OCI-LY7 (cell line): ENCODE data around the gene ST14. TPM values are rescaled to one million over a fixed set of nuclear protein-coding genes. Genes with fewer than 3 reads are reported as not detected.

Experiments used
- BruUV-seq: library from RNA; stranded (reverse); fragments of 400-500 nt; replicated peaks from 2 replicates; lab custom pipeline; 2021; lab: Mats Ljungman, UMichigan
- CTCF ChIA-PET: fragments of 300-600 bp; sonication (Branson Sonifier 250); formaldehyde crosslinking; loops from one replicate; lab custom pipeline; 2022; ENCODE audit warnings: antibody characterized with exemption; ENCODE audit not compliant: unreplicated experiment; lab: Charles Lee
- POLR2A ChIA-PET: fragments of 300-600 bp; sonication (Branson Sonifier 250); formaldehyde crosslinking; loops from one replicate; lab custom pipeline; 2022; ENCODE audit warnings: antibody characterized with exemption; lab: Charles Lee
- DNase-seq: peaks from one replicate; pipeline ENCODE4 v3.0.0-alpha.2; 2015; ENCODE audit warnings: low spot score
- H2AFZ ChIP-seq: fragments of 200-600 bp; sonication (generic), shearing (Covaris generic); 2 replicates; pipeline ENCODE4 v1.6.1; 2014; ENCODE audit warnings: mild to moderate bottlenecking, antibody characterized with exemption, low read length, moderate library complexity
- H3K27ac ChIP-seq: fragments of 200-600 bp; sonication (generic); 2 replicates; pipeline ENCODE4 v1.5.1; 2014; ENCODE audit warnings: mixed run types, low read depth, mild to moderate bottlenecking, moderate library complexity, low read length, inconsistent platforms; ENCODE audit not compliant: poor library complexity, severe bottlenecking
- H3K36me3 ChIP-seq: fragments of 200-600 bp; sonication (generic); 2 replicates; pipeline ENCODE4 v1.6.1; 2014; ENCODE audit warnings: mild to moderate bottlenecking, antibody characterized with exemption, low read length, moderate library complexity, mixed read lengths; ENCODE audit not compliant: insufficient read depth
- H3K4me1 ChIP-seq: fragments of 200-600 bp; sonication (generic); 2 replicates; pipeline ENCODE4 v1.5.1; 2014; ENCODE audit warnings: mild to moderate bottlenecking, low read length; ENCODE audit not compliant: insufficient read depth, poor library complexity, severe bottlenecking
- H3K4me2 ChIP-seq: fragments of 200-600 bp; sonication (generic); 2 replicates; pipeline ENCODE4 v1.6.1; 2014; ENCODE audit warnings: mild to moderate bottlenecking, low read length
- H3K4me3 ChIP-seq: fragments of 200-600 bp; sonication (generic); 2 replicates; pipeline ENCODE4 v1.5.1; 2014; ENCODE audit warnings: mild to moderate bottlenecking, low read depth, low read length; ENCODE audit not compliant: poor library complexity, severe bottlenecking
- H3K79me2 ChIP-seq: fragments of 200-600 bp; sonication (generic); 2 replicates; pipeline ENCODE4 v1.6.1; 2016; ENCODE audit warnings: low read depth, mild to moderate bottlenecking, low read length, moderate library complexity, mixed read lengths; ENCODE audit not compliant: insufficient read depth
- H3K9me2 ChIP-seq: fragments of 200-600 bp; sonication (generic); 2 replicates; pipeline ENCODE4 v1.6.1; 2016; ENCODE audit warnings: mild to moderate bottlenecking, low read length, mixed read lengths; ENCODE audit not compliant: insufficient read depth
- H3K9me3 ChIP-seq: fragments of 200-600 bp; sonication (generic); 2 replicates; pipeline ENCODE4 v1.6.1; 2014; ENCODE audit warnings: mild to moderate bottlenecking, mixed run types, low read length, mixed read lengths
- H4K20me1 ChIP-seq: fragments of 200-600 bp; sonication (generic); 2 replicates; pipeline ENCODE4 v1.6.1; 2014; ENCODE audit warnings: mild to moderate bottlenecking, antibody characterized with exemption, low read length, moderate library complexity, mixed read lengths; ENCODE audit not compliant: insufficient read depth
- CTCF ChIP-seq: fragments of 200-600 bp; sonication (generic); conservative IDR thresholded peaks from 2 replicates; pipeline ENCODE4 v1.5.1; 2014; ENCODE audit warnings: mild to moderate bottlenecking, antibody characterized with exemption, low read length, moderate library complexity, mixed read lengths
- EZH2phosphoT487 ChIP-seq: fragments of 200-600 bp; sonication (generic); IDR thresholded peaks from 2 replicates; pipeline ENCODE4 v1.6.1; 2018; ENCODE audit warnings: low read depth, borderline replicate concordance, mild to moderate bottlenecking, mixed run types, antibody characterized with exemption, low read length, moderate library complexity, mixed read lengths
- intact Hi-C: fragments of 100-400 bp; cut with micrococcal nuclease; formaldehyde crosslinking; loops from one replicate; pipeline ENCODE4 v1.10.0; 2022; ENCODE audit not compliant: unreplicated experiment
- total RNA-seq, 2 experiments: library from RNA; depleted of rRNA in 1 of 2; stranded (reverse); fragments of >200 nt in 1 of 2; shearing (Covaris generic) in 1 of 2; gene quantifications; 2 replicates each; pipeline ENCODE4 v1.2.3, GENCODE V29; 2014 to 2022

The ST14 gene
- total RNA-seq, 2 experiments from 2014 or later = 98.0 to 135 TPM

GRCh38 chr11:130246270-130246669, 86.7 kb downstream of the ST14 start:
- intact Hi-C loops = no loop called here
- POLR2A ChIA-PET = interaction anchor here (0.5 kb wide), 1 partner anchor 207 kb away, joined by 5 read pairs; no protein-coding TSS in a partner anchor
- Histone ChIP-seq H3K36me3 (peaks cover 39% of the 10 kb centered on the region), H3K9me3 (no peaks in the 10 kb centered on the region), H3K4me1 (no peaks in the 10 kb centered on the region), H3K9me2 (no peaks in the 10 kb centered on the region), H3K4me2 (no peak overlapping the region), H4K20me1 (no peaks in the 10 kb centered on the region), H3K79me2 (peaks cover 32% of the 10 kb centered on the region), H3K27ac (no peak overlapping the region), H3K4me3 (no peak overlapping the region), H2AFZ (no peak overlapping the region)
- CTCF ChIA-PET = no interaction called here
- no TSS peak for BruUV-seq
- TF ChIP-seq CTCF (no peak), EZH2phosphoT487 (no peak)
- DNase-seq = no peak

GRCh38 chr11:130246738-130247137, 87.2 kb downstream of the ST14 start:
- no TSS peak for BruUV-seq
- CTCF ChIA-PET = no interaction called here
- TF ChIP-seq CTCF = no peak
- TF ChIP-seq EZH2phosphoT487 = no peak
- no peak overlapping the region for H3K4me3 ChIP-seq
- H2AFZ ChIP-seq = no peak overlapping the region
- no peak overlapping the region for H3K4me2 ChIP-seq
- no peak for DNase-seq
- H3K4me1 ChIP-seq = no peaks in the 10 kb centered on the region
- H3K36me3 ChIP-seq = peaks cover 39% of the 10 kb centered on the region
- intact Hi-C loops = no loop called here
- H3K27ac ChIP-seq = no peak overlapping the region
- no peaks in the 10 kb centered on the region for H3K9me2 ChIP-seq
- no peaks in the 10 kb centered on the region for H3K9me3 ChIP-seq
- peaks cover 36% of the 10 kb centered on the region for H3K79me2 ChIP-seq
- no peaks in the 10 kb centered on the region for H4K20me1 ChIP-seq
- POLR2A ChIA-PET = interaction anchor here (0.5 kb wide), 1 partner anchor 207 kb away, joined by 5 read pairs; no protein-coding TSS in a partner anchor

GRCh38 chr11:130247319-130247718, 87.7 kb downstream of the ST14 start:
- H3K4me3 ChIP-seq = no peak overlapping the region
- no peaks in the 10 kb centered on the region for H3K9me3 ChIP-seq
- TF ChIP-seq EZH2phosphoT487 (no peak), CTCF (no peak)
- peaks cover 42% of the 10 kb centered on the region for H3K36me3 ChIP-seq
- intact Hi-C loops = no loop called here
- H2AFZ ChIP-seq = no peak overlapping the region
- H4K20me1 ChIP-seq = no peaks in the 10 kb centered on the region
- POLR2A ChIA-PET = no interaction called here
- BruUV-seq = no TSS peak
- H3K4me2 ChIP-seq = no peak overlapping the region
- H3K79me2 ChIP-seq = peaks cover 42% of the 10 kb centered on the region
- H3K9me2 ChIP-seq = no peaks in the 10 kb centered on the region
- no peaks in the 10 kb centered on the region for H3K4me1 ChIP-seq
- CTCF ChIA-PET = no interaction called here
- DNase-seq = no peak
- no peak overlapping the region for H3K27ac ChIP-seq
